ENCODE results near the gene EPO. TPM values are rescaled to one million over a fixed set of nuclear protein-coding genes. Genes with fewer than 3 reads are reported as not detected.

The EPO gene
- total and polyA plus RNA-seq, 4 donors, result 1.3 to 22.9 (median 3.4) TPM

- no peaks in the 10 kb centered on the region for H3K27me3 ChIP-seq (ENCODE audit: control insufficient read depth in 4 of 4, insufficient read depth in 4 of 4, low read length in 3 of 4)
- peak overlapping the region; percentile 9 to 70 for H3K9ac ChIP-seq (ENCODE audit: low read depth in 1 of 2, low read length in 2 of 2)
- H3K4me3 ChIP-seq (ENCODE audit: low read depth in 1 of 3, low read length in 3 of 3), result peak overlapping the region; percentile 66 to 93 (median 79)
- under 1% methylated on average over 25 of the region's 25 CpGs for WGBS
- H3K4me1 ChIP-seq (ENCODE audit: control insufficient read depth in 4 of 4, insufficient read depth in 4 of 4, low read length in 3 of 4), result peaks cover 3 to 31% (median 16%) of the 10 kb centered on the region in 4 donors
- no peaks in the 10 kb centered on the region for H3K36me3 ChIP-seq (ENCODE audit: control insufficient read depth in 4 of 4, insufficient read depth in 3 of 4, low read depth in 1 of 4, low read length in 3 of 4)
- TF ChIP-seq RAD21 (IDR thresholded peaks at IDR 0.05) (peak; percentile 81 to 89), FOXA1 (IDR thresholded peaks at IDR 0.05) (no peak), GABPA (IDR thresholded peaks at IDR 0.05 in 1 of 2, conservative IDR thresholded peaks at IDR 0.05 in 1 of 2) (no peak)
- TF ChIP-seq, protein P1, sequence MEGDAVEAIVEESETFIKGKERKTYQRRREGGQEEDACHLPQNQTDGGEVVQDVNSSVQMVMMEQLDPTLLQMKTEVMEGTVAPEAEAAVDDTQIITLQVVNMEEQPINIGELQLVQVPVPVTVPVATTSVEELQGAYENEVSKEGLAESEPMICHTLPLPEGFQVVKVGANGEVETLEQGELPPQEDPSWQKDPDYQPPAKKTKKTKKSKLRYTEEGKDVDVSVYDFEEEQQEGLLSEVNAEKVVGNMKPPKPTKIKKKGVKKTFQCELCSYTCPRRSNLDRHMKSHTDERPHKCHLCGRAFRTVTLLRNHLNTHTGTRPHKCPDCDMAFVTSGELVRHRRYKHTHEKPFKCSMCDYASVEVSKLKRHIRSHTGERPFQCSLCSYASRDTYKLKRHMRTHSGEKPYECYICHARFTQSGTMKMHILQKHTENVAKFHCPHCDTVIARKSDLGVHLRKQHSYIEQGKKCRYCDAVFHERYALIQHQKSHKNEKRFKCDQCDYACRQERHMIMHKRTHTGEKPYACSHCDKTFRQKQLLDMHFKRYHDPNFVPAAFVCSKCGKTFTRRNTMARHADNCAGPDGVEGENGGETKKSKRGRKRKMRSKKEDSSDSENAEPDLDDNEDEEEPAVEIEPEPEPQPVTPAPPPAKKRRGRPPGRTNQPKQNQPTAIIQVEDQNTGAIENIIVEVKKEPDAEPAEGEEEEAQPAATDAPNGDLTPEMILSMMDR (IDR thresholded peaks at IDR 0.05; ENCODE audit: low read depth, low read length, missing input control), result peak; percentile 78
- peak overlapping the region; percentile 89 to 96 for H3K27ac ChIP-seq (ENCODE audit: low read depth in 1 of 2, low read length in 2 of 2)
- peak; percentile 89 for DNase-seq (ENCODE audit: low spot score)
- no peaks in the 10 kb centered on the region for H3K9me3 ChIP-seq (ENCODE audit: control insufficient read depth in 4 of 4, low read length in 3 of 4)
Measured at GRCh38 chr7:100705320-100705752, 14.9 kb upstream of the EPO start.

GRCh38 chr7:100705753-100706671 lies 14.3 kb upstream of the EPO start, which contains the start of gene POP7:
Gene POP7, plus strand, starts transcription at chr7:100706121. Its CDS starts 710 bp downstream, at chr7:100706831.
- peak; percentile 99 for DNase-seq (ENCODE audit: low spot score)
- peak within 1 kb of the TSS; percentile 79 to 93 (median 81) for H3K4me3 ChIP-seq (ENCODE audit: low read depth in 1 of 3, low read length in 3 of 3)
- WGBS, result under 1% methylated on average over 86 of the region's 86 CpGs
- no peaks in the 10 kb centered on the region for H3K27me3 ChIP-seq (ENCODE audit: control insufficient read depth in 4 of 4, insufficient read depth in 4 of 4, low read length in 3 of 4)
- no peaks in the 10 kb centered on the region for H3K36me3 ChIP-seq (ENCODE audit: control insufficient read depth in 4 of 4, insufficient read depth in 3 of 4, low read depth in 1 of 4, low read length in 3 of 4)
- peak within 1 kb of the TSS; percentile 89 to 96 for H3K27ac ChIP-seq (ENCODE audit: low read depth in 1 of 2, low read length in 2 of 2)
- peaks cover 5 to 38% (median 18%) of the 10 kb centered on the region in 4 donors for H3K4me1 ChIP-seq (ENCODE audit: control insufficient read depth in 4 of 4, insufficient read depth in 4 of 4, low read length in 3 of 4)
- peak within 1 kb of the TSS; percentile 39 to 70 for H3K9ac ChIP-seq (ENCODE audit: low read depth in 1 of 2, low read length in 2 of 2)
- TF ChIP-seq RAD21 (IDR thresholded peaks at IDR 0.05) (no peak), NR2F2 (IDR thresholded peaks at IDR 0.05) (no peak), FOXA1 (IDR thresholded peaks at IDR 0.05) (no peak), HNF4A (conservative IDR thresholded peaks at IDR 0.05) (peak in 1 of 2 donors; percentile 64), SP1 (IDR thresholded peaks at IDR 0.05) (peak; percentile 71), RXRA (IDR thresholded peaks at IDR 0.05) (peak in 1 of 2 donors; percentile 63), GABPA (IDR thresholded peaks at IDR 0.05 in 1 of 2, conservative IDR thresholded peaks at IDR 0.05 in 1 of 2) (peak in 1 of 2 donors; percentile 86), YY1 (IDR thresholded peaks at IDR 0.05) (peak; percentile 65), HNF4G (IDR thresholded peaks at IDR 0.05) (no peak), TAF1 (conservative IDR thresholded peaks at IDR 0.05) (no peak), ATF3 (IDR thresholded peaks at IDR 0.05) (no peak), JUND (IDR thresholded peaks at IDR 0.05) (peak in 1 of 2 donors; percentile 50), EGR1 (IDR thresholded peaks at IDR 0.05; ENCODE audit: low read depth in 2 of 2) (peak in 1 of 2 donors; percentile 74), FOXA2 (IDR thresholded peaks at IDR 0.05) (no peak)
- TF ChIP-seq, protein P2, sequence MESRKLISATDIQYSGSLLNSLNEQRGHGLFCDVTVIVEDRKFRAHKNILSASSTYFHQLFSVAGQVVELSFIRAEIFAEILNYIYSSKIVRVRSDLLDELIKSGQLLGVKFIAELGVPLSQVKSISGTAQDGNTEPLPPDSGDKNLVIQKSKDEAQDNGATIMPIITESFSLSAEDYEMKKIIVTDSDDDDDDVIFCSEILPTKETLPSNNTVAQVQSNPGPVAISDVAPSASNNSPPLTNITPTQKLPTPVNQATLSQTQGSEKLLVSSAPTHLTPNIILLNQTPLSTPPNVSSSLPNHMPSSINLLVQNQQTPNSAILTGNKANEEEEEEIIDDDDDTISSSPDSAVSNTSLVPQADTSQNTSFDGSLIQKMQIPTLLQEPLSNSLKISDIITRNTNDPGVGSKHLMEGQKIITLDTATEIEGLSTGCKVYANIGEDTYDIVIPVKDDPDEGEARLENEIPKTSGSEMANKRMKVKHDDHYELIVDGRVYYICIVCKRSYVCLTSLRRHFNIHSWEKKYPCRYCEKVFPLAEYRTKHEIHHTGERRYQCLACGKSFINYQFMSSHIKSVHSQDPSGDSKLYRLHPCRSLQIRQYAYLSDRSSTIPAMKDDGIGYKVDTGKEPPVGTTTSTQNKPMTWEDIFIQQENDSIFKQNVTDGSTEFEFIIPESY (IDR thresholded peaks at IDR 0.05), result peak; percentile 99
- TF ChIP-seq, protein P1 (IDR thresholded peaks at IDR 0.05; ENCODE audit: low read depth, low read length, missing input control), result no peak
- TF ChIP-seq, protein P3, sequence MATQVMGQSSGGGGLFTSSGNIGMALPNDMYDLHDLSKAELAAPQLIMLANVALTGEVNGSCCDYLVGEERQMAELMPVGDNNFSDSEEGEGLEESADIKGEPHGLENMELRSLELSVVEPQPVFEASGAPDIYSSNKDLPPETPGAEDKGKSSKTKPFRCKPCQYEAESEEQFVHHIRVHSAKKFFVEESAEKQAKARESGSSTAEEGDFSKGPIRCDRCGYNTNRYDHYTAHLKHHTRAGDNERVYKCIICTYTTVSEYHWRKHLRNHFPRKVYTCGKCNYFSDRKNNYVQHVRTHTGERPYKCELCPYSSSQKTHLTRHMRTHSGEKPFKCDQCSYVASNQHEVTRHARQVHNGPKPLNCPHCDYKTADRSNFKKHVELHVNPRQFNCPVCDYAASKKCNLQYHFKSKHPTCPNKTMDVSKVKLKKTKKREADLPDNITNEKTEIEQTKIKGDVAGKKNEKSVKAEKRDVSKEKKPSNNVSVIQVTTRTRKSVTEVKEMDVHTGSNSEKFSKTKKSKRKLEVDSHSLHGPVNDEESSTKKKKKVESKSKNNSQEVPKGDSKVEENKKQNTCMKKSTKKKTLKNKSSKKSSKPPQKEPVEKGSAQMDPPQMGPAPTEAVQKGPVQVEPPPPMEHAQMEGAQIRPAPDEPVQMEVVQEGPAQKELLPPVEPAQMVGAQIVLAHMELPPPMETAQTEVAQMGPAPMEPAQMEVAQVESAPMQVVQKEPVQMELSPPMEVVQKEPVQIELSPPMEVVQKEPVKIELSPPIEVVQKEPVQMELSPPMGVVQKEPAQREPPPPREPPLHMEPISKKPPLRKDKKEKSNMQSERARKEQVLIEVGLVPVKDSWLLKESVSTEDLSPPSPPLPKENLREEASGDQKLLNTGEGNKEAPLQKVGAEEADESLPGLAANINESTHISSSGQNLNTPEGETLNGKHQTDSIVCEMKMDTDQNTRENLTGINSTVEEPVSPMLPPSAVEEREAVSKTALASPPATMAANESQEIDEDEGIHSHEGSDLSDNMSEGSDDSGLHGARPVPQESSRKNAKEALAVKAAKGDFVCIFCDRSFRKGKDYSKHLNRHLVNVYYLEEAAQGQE (IDR thresholded peaks at IDR 0.05), result peak; percentile 70
- TF ChIP-seq, protein P4, sequence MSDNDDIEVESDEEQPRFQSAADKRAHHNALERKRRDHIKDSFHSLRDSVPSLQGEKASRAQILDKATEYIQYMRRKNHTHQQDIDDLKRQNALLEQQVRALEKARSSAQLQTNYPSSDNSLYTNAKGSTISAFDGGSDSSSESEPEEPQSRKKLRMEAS (IDR thresholded peaks at IDR 0.05), result peak; percentile 74
- H3K9me3 ChIP-seq (ENCODE audit: control insufficient read depth in 4 of 4, low read length in 3 of 4), result no peaks in the 10 kb centered on the region
